WTC11 (cell line): ENCODE results near the gene MRPL54. TPM values are rescaled to one million over a fixed set of nuclear protein-coding genes. Genes with fewer than 3 reads are reported as not detected.

Experiments used
- ATAC-seq: fragments of 200-7000 bp; cut with Tn5 transposase; 2 replicates; pipeline ENCODE4 v1.10.0; 2021; ENCODE audit warnings: mild to moderate bottlenecking, moderate library complexity
- CTCF ChIA-PET: fragments of 300-600 bp; sonication (Branson Sonifier 250); formaldehyde crosslinking; loops from one replicate; lab custom pipeline; 2021; ENCODE audit warnings: antibody characterized with exemption; lab: Charles Lee
- POLR2A ChIA-PET: fragments of 350-600 bp; sonication (Branson Sonifier 250); formaldehyde crosslinking; loops from one replicate; lab custom pipeline; 2021; ENCODE audit warnings: antibody characterized with exemption; lab: Charles Lee
- DNase-seq: peaks from one replicate; pipeline ENCODE4 v3.0.0; 2021; ENCODE audit warnings: low spot score
- H3K27ac Mint-ChIP-seq: 2 replicates; pipeline ENCODE4 v1.8.0; 2021; ENCODE audit warnings: mixed read lengths
- H3K27me3 Mint-ChIP-seq: 2 replicates; pipeline ENCODE4 v1.8.0; 2021; ENCODE audit warnings: low read depth, mild to moderate bottlenecking, moderate library complexity, mixed read lengths
- H3K36me3 Mint-ChIP-seq: 2 replicates; pipeline ENCODE4 v1.8.0; 2021; ENCODE audit warnings: mixed read lengths
- H3K4me1 Mint-ChIP-seq: 2 replicates; pipeline ENCODE4 v1.8.0; 2022; ENCODE audit warnings: mixed read lengths
- H3K4me3 Mint-ChIP-seq: 2 replicates; pipeline ENCODE4 v1.8.0; 2021; ENCODE audit warnings: mild to moderate bottlenecking, moderate library complexity, mixed read lengths
- H3K9me3 Mint-ChIP-seq: 2 replicates; pipeline ENCODE4 v1.8.0; 2021; ENCODE audit warnings: mixed read lengths
- CBFB ChIP-seq: sonication (generic); formaldehyde crosslinking; IDR thresholded peaks from 2 replicates; pipeline ENCODE4 v1.8.1; 2022; ENCODE audit warnings: mild to moderate bottlenecking, low read depth, missing genetic modification reagents
- E2F5 ChIP-seq: sonication (generic); formaldehyde crosslinking; IDR thresholded peaks from 2 replicates; pipeline ENCODE4 v1.8.1; 2022; ENCODE audit warnings: mild to moderate bottlenecking, moderate library complexity, missing genetic modification reagents
- FOXJ3 ChIP-seq: sonication (generic); formaldehyde crosslinking; IDR thresholded peaks from 2 replicates; pipeline ENCODE4 v1.9.0; 2021; ENCODE audit warnings: missing genetic modification reagents, mild to moderate bottlenecking, borderline replicate concordance
- FOXK1 ChIP-seq: sonication (generic); formaldehyde crosslinking; IDR thresholded peaks from 2 replicates; pipeline ENCODE4 v1.8.0; 2022; ENCODE audit warnings: mild to moderate bottlenecking, moderate library complexity, missing genetic modification reagents
- GTF2I ChIP-seq: fragments of 250-450 bp; sonication (Bioruptor Pico); conservative IDR thresholded peaks from 2 replicates; pipeline ENCODE4 v1.4.0; 2021; ENCODE audit warnings: mild to moderate bottlenecking
- HMGA2 ChIP-seq: fragments of 250-450 bp; sonication (Bioruptor Pico); IDR thresholded peaks from 2 replicates; pipeline ENCODE4 v1.4.0; 2021; ENCODE audit warnings: mild to moderate bottlenecking, moderate library complexity
- JUN ChIP-seq: sonication (generic); formaldehyde crosslinking; IDR thresholded peaks from 2 replicates; pipeline ENCODE4 v1.8.0; 2023; ENCODE audit warnings: mild to moderate bottlenecking, missing genetic modification reagents
- NFYB ChIP-seq: sonication (generic); formaldehyde crosslinking; conservative IDR thresholded peaks from 2 replicates; pipeline ENCODE4 v1.8.0; 2022; ENCODE audit warnings: low read depth, missing genetic modification reagents
- OVOL2 ChIP-seq: fragments of 250-450 bp; sonication (Bioruptor Pico); IDR thresholded peaks from 2 replicates; pipeline ENCODE4 v1.9.0; 2021; ENCODE audit warnings: mild to moderate bottlenecking, borderline replicate concordance
- TCF7 ChIP-seq: sonication (generic); formaldehyde crosslinking; IDR thresholded peaks from 2 replicates; pipeline ENCODE4 v1.8.0; 2022; ENCODE audit warnings: mild to moderate bottlenecking, low read depth, missing genetic modification reagents, moderate library complexity
- ZBTB43 ChIP-seq: sonication (generic); formaldehyde crosslinking; IDR thresholded peaks from 2 replicates; pipeline ENCODE4 v1.8.1; 2023; ENCODE audit warnings: mild to moderate bottlenecking, missing genetic modification reagents
- ZMAT4 ChIP-seq: fragments of 250-450 bp; sonication (Bioruptor Pico); IDR thresholded peaks from 2 replicates; pipeline ENCODE4 v1.9.0; 2021; ENCODE audit warnings: mild to moderate bottlenecking
- ZNF263 ChIP-seq: sonication (generic); formaldehyde crosslinking; IDR thresholded peaks from 2 replicates; pipeline ENCODE4 v1.8.1; 2022; ENCODE audit warnings: low read depth, mild to moderate bottlenecking, moderate library complexity, missing genetic modification reagents
- ZNF317 ChIP-seq: sonication (generic); formaldehyde crosslinking; IDR thresholded peaks from 2 replicates; pipeline ENCODE4 v1.8.1; 2023; ENCODE audit warnings: low read depth, mild to moderate bottlenecking, moderate library complexity, missing genetic modification reagents, borderline replicate concordance
- total RNA-seq: library from RNA; stranded (reverse); gene quantifications from 3 replicates; pipeline ENCODE4 v1.2.3, GENCODE V29; 2021
- TF ChIP-seq, protein P1 (sequence below): sonication (generic); formaldehyde crosslinking; IDR thresholded peaks from 2 replicates; pipeline ENCODE4 v1.8.1; 2023; ENCODE audit warnings: mild to moderate bottlenecking, missing genetic modification reagents, moderate library complexity
- TF ChIP-seq, protein P2 (sequence below): sonication (generic); formaldehyde crosslinking; IDR thresholded peaks from 2 replicates; pipeline ENCODE4 v1.8.1; 2023; ENCODE audit warnings: mild to moderate bottlenecking, moderate library complexity, missing genetic modification reagents

MRPL54 gene
- total RNA-seq, 1 experiment from 2014 or later, result 62.3 TPM

DNA sequence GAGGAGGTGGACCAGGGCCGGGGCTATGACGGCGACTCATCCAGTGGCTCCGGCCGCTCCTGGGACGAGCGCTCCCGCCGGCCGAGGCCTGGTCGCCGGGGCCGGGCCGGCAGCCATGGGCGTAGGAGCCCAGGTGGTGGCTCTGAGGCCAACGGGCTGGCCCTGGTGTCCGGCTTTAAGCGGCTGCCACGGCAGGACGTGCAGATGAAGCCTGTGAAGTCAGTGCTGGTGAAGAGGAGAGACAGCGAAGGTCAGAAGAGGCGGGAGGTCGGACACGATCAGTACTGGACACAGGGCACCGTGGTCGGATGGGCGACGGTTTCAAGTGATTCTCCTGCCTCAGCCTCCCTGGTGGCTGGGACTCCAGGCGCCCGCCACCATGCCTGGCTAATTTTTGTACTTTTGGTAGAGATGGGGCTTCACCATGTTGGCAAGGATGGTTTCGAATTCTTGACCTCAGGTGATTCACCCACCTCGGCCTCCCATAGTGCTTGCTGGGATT is 32.0 kb upstream of the MRPL54 start (continued):
- no peak for TF ChIP-seq ZBTB43 (CRISPR knock-in tag)

DNA sequence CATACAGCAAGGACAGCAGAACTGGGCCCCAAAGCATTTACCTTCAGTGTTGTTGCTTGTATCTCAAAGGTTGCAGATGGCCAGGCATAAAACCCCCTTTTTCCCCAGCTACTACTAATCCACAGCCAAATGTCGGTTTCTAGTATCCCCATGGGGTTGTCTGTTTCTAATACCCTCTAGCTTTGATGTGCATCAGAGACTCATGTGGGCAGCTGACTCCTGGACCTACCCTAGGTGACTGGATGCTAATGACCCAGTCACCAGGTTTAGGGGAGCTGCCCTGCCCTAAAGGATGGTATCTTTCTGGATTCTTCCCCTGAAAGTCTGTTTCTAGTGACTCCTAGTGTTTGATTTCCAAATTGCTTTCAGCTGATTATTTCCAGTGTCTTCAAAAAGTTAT is 30.4 kb upstream of the MRPL54 start:
- Mint-ChIP-seq H3K27ac (no peak overlapping the region), H3K27me3 (no peaks in the 10 kb centered on the region), H3K4me3 (no peak overlapping the region), H3K9me3 (peaks cover 8% of the 10 kb centered on the region), H3K36me3 (peaks cover 11% of the 10 kb centered on the region), H3K4me1 (no peaks in the 10 kb centered on the region)
- TF ChIP-seq GTF2I (CRISPR knock-in tag) (0 out of 2 replicates have a peak, but pooled peaks have one; percentile 52), HMGA2 (no peak), FOXK1 (CRISPR knock-in tag) (no peak)
- TF ChIP-seq, protein P1, sequence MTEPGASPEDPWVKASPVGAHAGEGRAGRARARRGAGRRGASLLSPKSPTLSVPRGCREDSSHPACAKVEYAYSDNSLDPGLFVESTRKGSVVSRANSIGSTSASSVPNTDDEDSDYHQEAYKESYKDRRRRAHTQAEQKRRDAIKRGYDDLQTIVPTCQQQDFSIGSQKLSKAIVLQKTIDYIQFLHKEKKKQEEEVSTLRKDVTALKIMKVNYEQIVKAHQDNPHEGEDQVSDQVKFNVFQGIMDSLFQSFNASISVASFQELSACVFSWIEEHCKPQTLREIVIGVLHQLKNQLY (CRISPR knock-in tag), result no peak
- no peak for DNase-seq
- ChIA-PET CTCF (interaction anchor here (0.7 to 0.9 kb wide), 3 partner anchors 10 to 1158 kb away, joined by 3 to 6 read pairs (median 4); no protein-coding TSS in a partner anchor), POLR2A (interaction anchor here (0.6 kb wide), 1 partner anchor 709 kb away, joined by 3 read pairs; no protein-coding TSS in a partner anchor)
- ATAC-seq, result no peak

GRCh38 chr19:3733549-3734309 is 28.8 kb upstream of the MRPL54 start:
- ATAC-seq (no peak), DNase-seq (no peak)
- TF ChIP-seq ZMAT4, result no peak
- no peak for TF ChIP-seq FOXJ3
- ChIA-PET CTCF (interaction anchor here (1.4 kb wide), 1 partner anchor 78 kb away, joined by 4 read pairs; no protein-coding TSS in a partner anchor), POLR2A (no interaction called here)
- H3K4me1 Mint-ChIP-seq, result no peaks in the 10 kb centered on the region
- H3K9me3 Mint-ChIP-seq, result peaks cover 8% of the 10 kb centered on the region
- peak overlapping the region; percentile 57 for H3K27ac Mint-ChIP-seq
- no peaks in the 10 kb centered on the region for H3K27me3 Mint-ChIP-seq
- peaks cover 15% of the 10 kb centered on the region for H3K36me3 Mint-ChIP-seq
- no peak overlapping the region for H3K4me3 Mint-ChIP-seq

DNA sequence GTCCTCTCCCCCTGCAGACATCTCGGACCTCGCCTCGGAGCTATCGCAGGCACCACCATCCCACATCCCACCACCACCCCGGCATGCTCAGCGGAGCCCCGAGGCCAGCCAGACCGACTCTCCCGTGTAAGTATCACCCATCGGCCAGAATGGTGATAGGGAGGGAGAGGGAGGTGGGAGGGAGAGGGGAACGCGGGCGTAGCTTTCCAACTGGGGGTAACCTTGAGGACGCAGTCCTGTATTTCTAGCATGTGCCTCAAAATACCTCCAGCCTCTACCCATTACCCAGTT is 28.2 kb upstream of the MRPL54 start:
- H3K27me3 Mint-ChIP-seq, result no peaks in the 10 kb centered on the region
- no peak overlapping the region for H3K4me3 Mint-ChIP-seq
- peaks cover 5% of the 10 kb centered on the region for H3K9me3 Mint-ChIP-seq
- H3K4me1 Mint-ChIP-seq, result no peaks in the 10 kb centered on the region
- POLR2A ChIA-PET, result no interaction called here
- CTCF ChIA-PET, result interaction anchor here (1.4 kb wide), 1 partner anchor 78 kb away, joined by 4 read pairs; no protein-coding TSS in a partner anchor
- no peak overlapping the region for H3K27ac Mint-ChIP-seq
- DNase-seq (no peak), ATAC-seq (no peak)
- TF ChIP-seq ZNF317 (CRISPR knock-in tag), result no peak
- TF ChIP-seq ZMAT4, result no peak
- no peak for TF ChIP-seq NFYB (CRISPR knock-in tag)
- no peak for TF ChIP-seq ZNF263 (CRISPR knock-in tag)
- no peak for TF ChIP-seq FOXJ3
- TF ChIP-seq, protein P2, sequence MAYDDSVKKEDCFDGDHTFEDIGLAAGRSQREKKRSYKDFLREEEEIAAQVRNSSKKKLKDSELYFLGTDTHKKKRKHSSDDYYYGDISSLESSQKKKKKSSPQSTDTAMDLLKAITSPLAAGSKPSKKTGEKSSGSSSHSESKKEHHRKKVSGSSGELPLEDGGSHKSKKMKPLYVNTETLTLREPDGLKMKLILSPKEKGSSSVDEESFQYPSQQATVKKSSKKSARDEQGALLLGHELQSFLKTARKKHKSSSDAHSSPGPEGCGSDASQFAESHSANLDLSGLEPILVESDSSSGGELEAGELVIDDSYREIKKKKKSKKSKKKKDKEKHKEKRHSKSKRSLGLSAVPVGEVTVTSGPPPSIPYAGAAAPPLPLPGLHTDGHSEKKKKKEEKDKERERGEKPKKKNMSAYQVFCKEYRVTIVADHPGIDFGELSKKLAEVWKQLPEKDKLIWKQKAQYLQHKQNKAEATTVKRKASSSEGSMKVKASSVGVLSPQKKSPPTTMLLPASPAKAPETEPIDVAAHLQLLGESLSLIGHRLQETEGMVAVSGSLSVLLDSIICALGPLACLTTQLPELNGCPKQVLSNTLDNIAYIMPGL (CRISPR knock-in tag), result no peak
- no peak for TF ChIP-seq OVOL2 (CRISPR knock-in tag)
- TF ChIP-seq TCF7 (CRISPR knock-in tag), result no peak
- no peak for TF ChIP-seq CBFB (CRISPR knock-in tag)
- no peak for TF ChIP-seq FOXK1 (CRISPR knock-in tag)
- no peak for TF ChIP-seq E2F5 (CRISPR knock-in tag)
- TF ChIP-seq JUN (CRISPR knock-in tag), result no peak
- TF ChIP-seq, all 79 proteins: peak for 0
- H3K36me3 Mint-ChIP-seq, result peaks cover 15% of the 10 kb centered on the region
